Measurements from ENCODE around the gene OTOP2.
"Not testable (repeated sequence)": the region's sequence is repeated elsewhere in the genome, so short reads cannot be mapped to it uniquely, and the experiment has no call there.

- TF ChIP-seq CTCF, POLR2A (IDR thresholded peaks at IDR 0.05): not testable (repeated sequence)
Measured at GRCh38 chr17:74982663-74983313, 58.7 kb downstream of the OTOP2 start.

Data from thyroid gland (tissue), 4 donors.